HUDEP-2 (cell line): ENCODE results near the gene LDAH.

Source experiments
- DNase-seq, 76 experiments: peaks; one replicate each; lab custom pipeline; 2025; ENCODE audit not compliant: unreplicated experiment in 76 of 76; lab: John Stamatoyannopoulos, UW

LDAH gene

DNA sequence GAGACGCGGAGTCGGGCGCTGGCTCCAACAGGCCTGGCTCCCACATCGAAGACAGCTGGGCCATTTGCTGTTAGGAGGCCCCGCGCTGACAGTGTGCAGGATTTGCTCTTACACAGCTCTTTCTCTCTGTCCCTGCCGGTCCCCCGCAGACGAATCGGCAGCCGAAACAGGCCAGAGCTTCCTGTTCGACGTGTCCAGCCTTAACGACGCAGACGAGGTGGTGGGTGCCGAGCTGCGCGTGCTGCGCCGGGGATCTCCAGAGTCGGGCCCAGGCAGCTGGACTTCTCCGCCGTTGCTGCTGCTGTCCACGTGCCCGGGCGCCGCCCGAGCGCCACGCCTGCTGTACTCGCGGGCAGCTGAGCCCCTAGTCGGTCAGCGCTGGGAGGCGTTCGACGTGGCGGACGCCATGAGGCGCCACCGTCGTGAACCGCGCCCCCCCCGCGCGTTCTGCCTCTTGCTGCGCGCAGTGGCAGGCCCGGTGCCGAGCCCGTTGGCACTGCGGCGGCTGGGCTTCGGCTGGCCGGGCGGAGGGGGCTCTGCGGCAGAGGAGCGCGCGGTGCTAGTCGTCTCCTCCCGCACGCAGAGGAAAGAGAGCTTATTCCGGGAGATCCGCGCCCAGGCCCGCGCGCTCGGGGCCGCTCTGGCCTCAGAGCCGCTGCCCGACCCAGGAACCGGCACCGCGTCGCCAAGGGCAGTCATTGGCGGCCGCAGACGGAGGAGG, 152.4 kb downstream of the LDAH start:
- no peak for DNase-seq

DNA sequence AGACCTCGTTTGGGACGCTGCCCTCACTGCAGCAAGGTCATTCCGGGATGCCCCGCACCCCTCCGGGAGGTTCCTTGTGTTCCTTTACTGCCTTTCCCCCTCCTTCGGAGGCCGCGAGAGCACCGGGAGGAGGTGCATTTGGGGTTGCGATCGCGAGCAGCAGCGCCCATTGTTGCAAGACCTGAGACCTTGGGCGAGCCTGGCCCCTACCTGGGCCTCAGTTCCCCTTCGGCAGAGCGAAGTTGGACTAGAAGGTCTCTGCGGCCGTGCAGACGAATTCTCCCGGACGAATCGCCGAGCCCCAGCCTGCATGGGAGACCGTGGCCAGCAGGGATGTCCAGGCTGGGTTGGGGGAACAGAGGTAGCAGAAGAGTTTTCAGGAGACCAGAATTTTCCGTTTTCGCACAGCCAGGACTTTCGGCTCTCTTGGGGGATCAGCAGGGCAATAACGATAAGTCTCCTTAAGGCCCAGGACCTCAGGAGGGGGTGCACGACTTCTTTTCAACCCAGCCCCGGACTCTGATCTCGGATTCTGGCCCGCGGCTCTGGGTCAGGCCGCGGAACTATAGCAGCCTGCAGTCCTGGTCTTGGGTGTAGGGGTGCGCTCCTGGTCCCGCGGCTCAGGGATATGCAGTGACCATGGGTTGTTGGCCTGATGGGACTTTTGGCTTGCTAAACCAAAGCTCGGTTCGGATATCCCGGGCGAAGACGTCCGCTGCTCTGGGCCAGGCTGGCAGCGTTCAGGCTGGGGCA, 153.2 kb downstream of the LDAH start:
- DNase-seq = no peak

DNA sequence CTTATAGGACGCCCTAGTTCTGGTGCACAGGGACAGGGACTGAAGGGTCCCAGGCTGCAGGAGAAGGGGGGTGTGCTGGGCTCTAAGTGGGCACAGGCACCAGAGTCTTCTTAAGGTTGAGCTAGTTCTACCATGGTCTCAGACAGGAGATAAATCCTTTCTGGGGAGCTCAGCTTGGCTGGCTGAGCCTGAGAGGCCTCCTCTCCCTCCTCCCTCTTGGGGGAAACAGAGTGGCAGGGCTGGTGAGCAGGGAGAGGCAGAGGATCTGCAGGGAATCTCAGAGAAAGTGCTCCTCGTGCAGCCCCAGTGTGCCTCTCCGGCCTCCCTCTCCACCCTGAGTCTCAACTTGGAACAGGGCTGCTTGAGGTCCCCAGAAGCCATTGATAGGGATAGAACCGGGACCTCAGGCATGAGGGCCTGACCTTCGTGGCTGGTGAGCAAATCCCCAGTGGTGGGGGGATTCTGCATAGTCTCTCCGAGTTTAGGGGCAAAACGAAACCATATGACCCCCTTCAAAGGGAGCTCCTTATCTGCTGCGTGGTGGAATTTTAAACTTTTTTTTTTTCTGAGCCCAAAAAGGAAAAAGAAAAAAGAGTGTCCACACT, 153.9 kb downstream of the LDAH start:
- DNase-seq = no peak

DNA sequence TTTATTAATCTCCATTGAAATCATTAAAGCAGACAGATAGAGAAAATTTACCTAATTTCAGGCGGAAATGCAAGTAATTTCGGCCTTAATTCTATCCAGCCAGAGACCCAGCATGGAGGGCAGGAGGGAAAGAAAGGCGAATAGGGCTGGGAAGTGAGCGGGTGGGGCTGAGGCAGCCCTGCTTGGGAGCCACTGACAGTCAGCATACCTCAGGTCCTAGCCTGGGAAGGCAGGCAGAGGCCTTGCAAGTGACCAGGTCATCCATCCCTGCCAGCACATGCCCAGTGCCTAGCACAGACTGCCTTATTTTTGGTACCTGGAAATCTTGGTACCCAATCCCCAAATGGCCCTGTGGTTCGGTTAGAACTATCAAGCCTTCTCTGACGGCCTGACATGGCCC, 154.4 kb downstream of the LDAH start:
- DNase-seq = no peak

DNA sequence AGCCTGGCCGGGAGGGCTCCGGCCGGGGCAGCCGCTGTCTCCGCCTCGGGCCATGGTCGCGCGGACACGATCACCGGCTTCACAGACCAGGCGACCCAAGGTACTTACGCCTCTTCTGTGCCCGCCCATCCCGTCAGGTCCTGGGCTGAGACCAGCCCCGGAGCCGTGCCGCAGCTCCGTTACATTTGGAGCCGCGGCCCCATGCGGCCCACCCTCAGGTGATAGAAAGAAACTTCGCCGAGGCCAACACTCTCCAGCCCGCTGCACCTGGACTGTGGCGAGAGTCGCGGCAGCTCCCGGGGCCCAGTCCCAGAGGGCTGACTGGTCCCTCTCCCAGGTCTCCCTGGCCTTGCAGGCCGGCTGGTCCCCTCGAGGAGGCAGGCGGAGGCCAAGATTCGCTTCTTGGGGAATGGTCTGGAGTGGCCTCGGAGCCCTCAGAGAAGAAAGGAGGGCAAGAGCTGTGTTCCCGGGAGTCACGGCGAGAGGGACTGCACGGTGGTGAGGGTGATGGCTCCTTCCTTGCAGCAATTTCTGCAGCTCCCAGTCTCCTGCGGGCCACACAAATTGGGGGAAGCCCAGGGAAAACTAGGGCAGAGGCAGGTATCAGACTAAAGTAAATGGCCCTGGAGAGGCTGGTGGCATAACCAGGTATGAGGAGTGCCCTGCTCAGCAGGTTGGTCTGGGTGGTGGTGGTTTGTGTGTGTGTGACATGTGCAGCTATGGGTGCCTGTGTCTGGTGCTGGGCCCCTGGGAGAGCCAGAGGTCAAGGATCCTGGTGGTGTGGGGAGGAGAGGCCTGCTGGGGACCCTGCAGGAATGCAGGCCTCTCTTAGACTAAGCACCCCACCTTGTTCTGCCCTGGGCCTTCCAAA, 155.1 kb downstream of the LDAH start:
- DNase-seq = no peak

DNA sequence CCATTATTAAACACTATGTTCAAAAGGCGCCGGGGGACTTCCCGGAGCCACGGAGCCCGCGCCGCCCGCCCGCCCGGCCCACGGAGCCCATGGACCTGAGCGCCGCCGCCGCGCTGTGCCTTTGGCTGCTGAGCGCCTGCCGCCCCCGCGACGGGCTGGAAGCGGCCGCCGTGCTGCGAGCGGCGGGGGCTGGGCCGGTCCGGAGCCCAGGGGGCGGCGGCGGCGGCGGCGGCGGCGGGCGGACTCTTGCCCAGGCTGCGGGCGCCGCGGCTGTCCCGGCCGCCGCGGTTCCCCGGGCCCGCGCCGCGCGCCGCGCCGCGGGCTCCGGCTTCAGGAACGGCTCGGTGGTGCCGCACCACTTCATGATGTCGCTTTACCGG, 155.8 kb downstream of the LDAH start:
- DNase-seq = no peak

DNA sequence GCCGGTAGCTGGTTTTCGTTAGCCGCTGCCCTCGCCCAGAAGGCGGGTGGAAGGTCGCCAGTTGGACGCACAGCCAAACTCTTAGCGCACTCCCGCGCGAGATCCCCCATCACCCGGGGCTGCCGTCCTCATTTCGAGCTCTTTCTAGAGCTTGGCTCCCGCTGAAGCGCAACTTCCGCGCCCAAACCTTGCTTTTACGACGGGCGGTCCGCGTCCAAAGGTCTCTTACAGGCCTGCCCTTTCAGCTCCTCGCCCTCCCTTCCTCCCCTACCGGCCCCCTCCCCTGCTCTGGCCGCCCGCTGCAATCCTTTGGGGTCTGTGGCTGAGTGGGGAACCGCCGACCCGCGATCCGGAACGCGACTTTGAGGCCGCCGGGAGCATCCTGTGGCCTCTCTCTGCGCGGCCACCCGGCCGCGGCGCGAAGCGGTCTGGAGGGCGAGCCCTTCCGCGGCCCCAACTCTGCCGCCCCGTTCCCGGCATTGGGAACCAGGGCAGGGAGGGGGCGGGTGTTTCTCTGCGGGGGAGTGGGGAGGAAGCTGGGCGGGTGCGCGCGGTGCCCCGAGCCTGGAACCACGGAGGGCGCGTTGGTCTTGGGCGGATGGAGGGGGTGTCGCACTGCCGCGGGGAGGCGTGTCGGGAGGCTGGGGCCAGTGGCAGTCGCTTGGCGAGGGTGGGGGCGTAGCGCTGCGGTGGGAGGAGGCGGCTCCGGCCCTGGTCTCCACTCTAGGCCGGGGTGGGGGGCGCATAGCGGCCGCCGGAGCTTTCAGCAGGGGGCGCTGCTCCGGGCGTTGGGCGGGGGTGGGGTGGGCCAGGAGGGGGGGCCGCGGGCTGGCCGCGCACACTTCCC, 156.4 kb downstream of the LDAH start, which contains the start of gene GDF7:
TSS of gene GDF7 (plus strand) at position 841 of the 847 bp plus-strand sequence. CDS start 96 bp downstream, outside the sequence.
- no peak for DNase-seq

DNA sequence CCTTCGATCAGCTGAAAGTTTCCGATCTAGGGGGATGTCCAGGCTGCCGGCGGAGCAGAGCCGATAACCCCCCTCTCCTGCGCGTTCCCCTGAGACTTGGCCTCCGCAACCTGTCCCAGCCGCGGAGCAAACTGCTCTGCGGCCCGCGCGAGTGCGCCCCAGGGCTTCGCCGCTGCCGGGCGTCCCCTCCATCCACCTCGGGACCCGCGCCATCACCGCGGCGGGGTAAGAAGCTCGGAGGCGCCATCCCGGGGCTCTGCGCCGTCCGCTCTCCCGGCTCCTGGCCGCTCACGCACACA, 156.9 kb downstream of the LDAH start:
- no peak for DNase-seq

DNA sequence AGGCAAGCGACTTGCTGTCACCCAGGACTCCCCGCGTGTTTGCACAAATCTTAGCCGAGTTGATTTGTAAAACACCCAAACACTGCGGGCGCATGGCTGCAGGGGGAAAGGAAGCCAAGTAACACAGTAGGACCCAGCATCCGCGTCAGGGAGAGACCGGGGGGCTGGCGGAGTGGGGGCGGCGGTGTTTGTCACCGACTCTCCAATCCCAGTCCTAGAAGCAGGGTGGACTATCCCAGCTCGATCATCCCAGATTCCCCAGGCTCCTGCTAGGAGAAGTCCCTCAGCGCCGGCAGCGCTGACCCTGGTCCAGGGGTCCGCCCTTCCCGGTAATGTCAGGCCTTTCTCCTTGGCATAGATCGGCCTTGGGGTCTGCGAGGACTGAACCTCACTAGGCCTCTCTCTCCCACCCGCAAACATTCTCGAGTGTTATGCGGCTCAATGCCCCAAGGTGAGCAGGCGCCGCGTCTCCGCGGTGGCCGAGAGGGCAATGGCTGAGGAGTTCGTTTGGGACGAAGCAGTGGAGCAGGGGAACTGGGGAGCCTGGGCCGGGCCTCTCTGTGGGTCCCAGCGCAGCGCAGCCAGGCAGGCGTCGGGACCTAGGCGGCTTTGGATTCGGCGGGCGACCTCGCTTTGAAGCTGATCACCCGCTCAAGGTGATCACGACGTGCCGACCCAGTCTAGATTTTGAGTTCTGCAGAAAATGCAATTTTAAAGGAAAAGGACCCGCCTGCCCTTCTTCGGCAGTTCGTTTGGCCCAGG, 157.5 kb downstream of the LDAH start:
- DNase-seq = no peak

DNA sequence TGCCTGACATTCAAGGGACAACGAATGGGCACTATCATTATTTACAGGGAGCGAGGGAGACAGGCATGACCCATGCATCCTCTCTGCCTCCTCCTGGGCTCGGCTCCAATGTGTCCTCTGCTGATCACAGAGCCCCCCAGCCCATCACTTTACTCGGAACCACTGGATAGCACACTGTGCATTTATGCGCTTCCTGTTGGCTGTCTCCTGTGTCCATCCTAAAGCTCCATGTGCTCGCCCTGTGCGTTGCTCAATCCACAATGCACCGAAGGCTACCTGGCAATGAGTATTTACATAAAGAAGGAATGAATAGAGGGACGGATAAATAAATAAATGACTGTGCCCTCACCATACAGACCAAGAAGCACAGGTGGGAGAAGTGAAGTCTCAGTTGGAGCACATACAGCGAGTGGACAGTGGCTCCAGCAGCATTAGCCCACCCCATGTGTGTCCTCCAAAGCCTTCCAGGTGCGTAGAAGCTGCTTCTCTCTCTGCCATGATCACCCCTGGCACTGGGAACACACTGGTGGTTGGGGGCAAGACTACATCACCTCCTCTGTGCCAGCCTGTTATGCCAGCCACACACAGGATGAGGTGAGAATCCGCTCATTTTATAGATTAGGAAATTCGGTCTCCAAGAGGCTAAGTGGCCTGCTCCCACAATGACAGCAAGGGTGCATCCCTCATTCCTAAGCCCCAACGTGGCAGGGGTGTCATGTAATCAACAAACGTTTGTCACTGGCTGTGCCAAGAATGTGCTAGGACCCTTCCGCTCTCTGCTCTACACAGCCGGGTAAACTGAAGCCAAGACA, 158.3 kb downstream of the LDAH start:
- no peak for DNase-seq

DNA sequence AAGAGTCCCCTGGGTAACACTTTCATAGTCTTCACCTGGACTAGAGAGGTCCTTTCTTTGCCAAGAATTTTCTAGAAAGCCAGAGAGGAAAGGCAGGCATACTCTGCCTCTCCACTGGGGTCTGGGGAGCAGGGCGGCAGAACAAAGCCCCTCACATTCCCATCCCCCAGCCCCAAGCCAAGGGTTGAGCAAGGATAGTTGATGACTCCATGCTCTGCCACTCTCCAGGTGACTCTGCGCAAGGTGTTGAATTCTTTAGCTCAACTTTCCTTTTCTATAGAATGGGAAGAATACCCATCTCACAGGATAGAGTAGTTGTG, 158.9 kb downstream of the LDAH start:
- DNase-seq = no peak

DNA sequence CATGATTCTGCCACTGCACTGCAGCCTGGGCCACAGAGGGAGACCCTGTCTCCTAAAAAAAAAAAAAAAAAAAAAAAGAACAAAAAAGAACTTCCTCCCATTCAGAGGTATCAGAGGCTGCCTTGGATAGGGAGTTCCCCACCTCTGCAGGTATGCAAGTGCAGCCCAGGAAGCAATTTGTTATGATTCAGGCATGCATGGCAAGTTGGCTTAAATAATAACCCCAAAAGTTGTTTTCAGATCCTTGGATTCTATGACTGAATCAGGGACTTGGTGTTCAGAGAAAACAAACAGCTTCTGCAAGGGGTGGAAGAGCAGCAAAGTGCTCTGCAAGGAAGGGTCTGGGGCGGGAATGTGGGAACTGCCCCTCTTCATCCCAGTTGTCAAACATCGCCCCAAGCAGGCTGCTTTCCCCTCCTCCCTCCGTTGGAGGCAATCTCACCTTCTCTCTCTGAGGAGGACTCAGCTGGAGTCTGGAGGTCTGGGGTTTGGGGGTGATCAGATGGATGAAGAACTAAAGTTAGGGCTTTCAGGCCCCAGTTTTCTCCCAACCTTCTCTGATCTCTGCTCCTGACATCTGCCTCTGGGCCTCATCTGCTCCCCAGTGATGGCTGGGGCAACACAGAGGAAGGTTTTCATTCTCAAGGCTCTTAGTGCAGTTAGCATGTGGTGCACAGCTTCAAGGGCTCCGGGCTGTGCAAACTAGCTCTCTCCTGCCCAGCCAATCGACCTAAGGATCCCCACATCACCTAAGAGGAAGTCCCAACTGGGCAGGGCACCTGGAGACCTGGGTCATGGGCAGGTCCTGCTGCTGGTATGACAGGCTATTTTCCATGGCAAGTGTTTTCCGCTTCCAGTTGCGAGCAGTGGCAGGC, 159.5 kb downstream of the LDAH start:
- no peak for DNase-seq

DNA sequence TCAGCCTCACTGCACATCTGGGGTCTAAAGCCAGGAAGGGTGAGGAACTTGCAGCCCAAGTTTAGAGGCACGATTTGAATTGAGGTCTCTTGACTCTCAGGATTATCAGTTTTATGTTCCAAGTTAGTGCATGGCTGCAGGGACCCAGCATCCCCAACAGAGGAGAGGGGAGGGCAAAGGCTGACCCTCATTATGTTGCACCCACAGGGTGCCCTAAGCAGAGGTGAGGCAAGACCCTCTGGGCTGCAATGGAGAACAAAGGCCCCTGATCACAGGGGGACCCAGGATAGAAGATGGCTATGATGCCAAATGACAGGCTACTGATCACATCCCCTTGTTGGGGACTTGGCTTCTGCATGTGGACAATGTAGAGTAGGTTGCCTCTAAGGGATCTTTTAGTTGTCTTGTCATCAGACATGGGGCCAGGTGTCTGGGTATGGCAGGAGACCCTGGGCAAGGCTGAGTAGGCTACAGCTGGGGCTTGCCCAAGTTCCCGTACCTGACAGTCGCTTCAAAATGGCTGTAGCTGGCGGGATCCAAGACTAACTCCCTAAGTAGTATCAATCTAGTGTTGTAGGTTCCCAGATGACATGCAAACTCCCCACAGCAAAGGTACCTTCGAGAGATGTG, 160.5 kb downstream of the LDAH start:
- no peak for DNase-seq

DNA sequence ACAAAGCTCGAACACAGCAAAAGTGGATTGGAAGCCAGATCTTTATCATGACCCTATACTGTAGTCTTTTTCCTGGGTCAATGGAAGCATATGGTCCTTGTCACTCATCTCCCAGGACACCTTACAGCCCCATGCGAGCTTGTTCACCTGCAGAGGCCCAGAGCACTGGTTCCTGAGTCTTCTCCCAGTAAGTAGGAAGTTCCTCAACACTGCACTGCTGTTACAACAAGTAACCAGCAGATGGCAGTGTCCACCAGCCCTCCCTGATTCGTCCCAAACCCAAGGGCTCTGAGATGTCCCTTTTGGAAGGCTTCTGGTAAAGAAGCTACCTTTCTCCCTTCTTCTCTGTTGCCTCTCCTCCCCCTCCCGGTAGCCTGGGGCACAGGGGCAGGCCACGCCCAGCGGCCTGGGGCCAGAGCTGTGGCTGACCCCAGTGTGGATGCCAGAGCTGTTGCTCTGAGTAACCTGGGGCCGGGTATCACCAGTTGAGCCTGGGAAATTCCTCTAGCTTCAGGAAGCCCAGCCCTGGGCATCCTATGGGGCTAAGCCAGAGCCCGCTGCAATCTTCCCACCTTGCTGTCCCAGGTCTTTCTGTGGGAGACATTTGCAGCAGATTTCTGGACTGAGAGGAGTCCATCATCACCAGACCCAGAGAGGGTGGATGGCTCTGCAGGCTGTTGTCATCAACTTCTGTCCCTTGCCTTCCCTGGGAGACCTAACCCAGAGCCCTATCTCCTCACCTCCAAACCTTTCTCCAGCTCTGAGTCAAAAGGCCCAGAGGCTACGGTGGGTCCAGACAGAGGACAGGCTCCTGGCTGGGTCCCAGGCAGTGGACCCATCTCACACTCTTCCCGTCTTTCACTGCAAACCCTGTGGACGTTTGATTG, 161.2 kb downstream of the LDAH start:
- DNase-seq = peak in 59 of 76 experiments; percentile 10 to 71 (median 39)

DNA sequence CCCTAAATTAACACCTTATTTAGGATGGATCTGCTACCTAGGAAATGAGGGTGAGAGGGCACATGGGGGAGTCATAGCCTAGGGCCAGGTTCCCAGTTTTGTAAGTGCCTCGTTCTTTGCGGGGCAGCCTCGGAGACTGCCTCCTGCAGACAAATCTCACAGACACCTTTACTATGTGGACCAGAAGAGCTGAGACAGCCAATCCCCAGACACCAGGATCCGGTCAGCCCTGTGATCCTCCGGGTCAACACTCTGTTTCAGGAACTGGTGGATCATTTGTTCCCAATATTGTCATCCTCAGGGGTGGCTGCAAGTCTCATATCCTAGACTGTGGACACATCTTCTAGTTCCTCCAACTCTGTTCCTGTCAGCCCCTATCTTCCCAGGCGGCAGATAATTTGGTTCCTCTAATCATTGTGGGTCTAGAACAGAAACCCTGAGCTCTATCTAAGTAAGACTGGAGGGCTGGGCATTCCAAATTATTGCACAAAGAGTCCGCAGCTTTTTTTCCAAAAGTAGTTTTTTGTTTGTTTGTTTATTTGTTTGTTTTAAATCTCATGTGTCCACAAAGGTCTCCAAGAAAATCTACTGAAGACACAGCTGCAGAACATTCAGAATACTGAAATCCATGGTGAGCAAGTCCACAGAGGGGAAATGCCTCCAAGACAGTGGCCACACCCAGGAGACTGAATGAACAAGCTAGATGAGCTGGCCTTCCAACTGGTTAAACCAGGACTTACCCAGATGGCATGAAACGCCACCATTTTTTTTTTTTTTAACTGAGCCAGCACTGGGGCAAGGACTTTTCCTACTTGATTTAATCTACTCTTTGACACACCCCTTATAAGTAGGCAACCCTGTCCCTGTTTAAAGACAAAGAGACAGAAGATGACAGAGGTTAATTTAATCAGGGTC, 162.1 kb downstream of the LDAH start:
- DNase-seq = peak in 1 of 76 experiments; percentile 17
